Thyroid gland (tissue), 4 donors: ENCODE data around the gene IGDCC3. TPM values are rescaled to one million over a fixed set of nuclear protein-coding genes. Genes with fewer than 3 reads are reported as not detected.
"Not testable (repeated sequence)": the region's sequence is repeated elsewhere in the genome, so short reads cannot be mapped to it uniquely, and the experiment has no call there.

Experiments used
- DNase-seq, 2 donors: peaks; one replicate each; pipeline ENCODE4 v3.0.0-alpha.2; 2019
- H3K27ac ChIP-seq, 3 donors: fragments of 200-600 bp; sonication (generic); 1 replicate in 2 of 3; 2 replicates in 1 of 3; pipeline ENCODE4 v1.5.1; 2016 to 2019; ENCODE audit warnings: mild to moderate bottlenecking in 1 of 3, moderate library complexity in 1 of 3
- H3K27me3 ChIP-seq: fragments of 200-600 bp; sonication (generic); one replicate; pipeline ENCODE4 v1.5.1; 2019
- H3K36me3 ChIP-seq, 2 donors: fragments of 200-600 bp; sonication (generic); one replicate each; pipeline ENCODE4 v1.5.1; 2016 to 2019
- H3K4me1 ChIP-seq, 2 donors: fragments of 200-600 bp; sonication (generic); one replicate each; pipeline ENCODE4 v1.5.1; 2017 to 2019
- H3K4me3 ChIP-seq, 3 donors: fragments of 200-600 bp; sonication (generic); replicated peaks in 1 of 3; 1 replicate in 2 of 3; 2 replicates in 1 of 3; pipeline ENCODE4 v1.5.1; 2016; ENCODE audit warnings: mild to moderate bottlenecking in 1 of 3
- H3K9me3 ChIP-seq: fragments of 200-600 bp; sonication (generic); one replicate; pipeline ENCODE4 v1.5.1; 2017
- CTCF ChIP-seq, 6 experiments: fragments of 200-600 bp in 3 of 6; fragments of 450-650 bp in 3 of 6; sonication (generic) in 3 of 6; IDR thresholded peaks; one replicate each; pipeline ENCODE4 v1.5.1; 2016 to 2019; ENCODE audit warnings: antibody characterized with exemption in 6 of 6, mild to moderate bottlenecking in 2 of 6, inconsistent platforms in 1 of 6, moderate library complexity in 1 of 6
- POLR2A ChIP-seq, 2 donors: fragments of 450-650 bp; IDR thresholded peaks; one replicate each; pipeline ENCODE4 v1.6.1; 2017; ENCODE audit warnings: antibody characterized with exemption in 2 of 2, mild to moderate bottlenecking in 2 of 2, moderate library complexity in 1 of 2
- WGBS, 2 donors: methylation state at CpG; one replicate each; pipeline ENCODE4 v1.1.5; 2017; 5-methylcytosine and 5-hydroxymethylcytosine counted together
- intact Hi-C: fragments of 100-400 bp; cut with DNase I; formaldehyde crosslinking; loops from one replicate; pipeline ENCODE4 v1.15.1; 2023
- total RNA-seq, 4 donors: library from RNA; depleted of rRNA; stranded (reverse); fragments of >200 nt; gene quantifications; one replicate each; pipeline ENCODE4 v1.2.3, GENCODE V29; 2016

Gene IGDCC3
- total RNA-seq, 4 donors from 2014 or later, result 0.22 to 1.5 (median 0.61) TPM

DNA sequence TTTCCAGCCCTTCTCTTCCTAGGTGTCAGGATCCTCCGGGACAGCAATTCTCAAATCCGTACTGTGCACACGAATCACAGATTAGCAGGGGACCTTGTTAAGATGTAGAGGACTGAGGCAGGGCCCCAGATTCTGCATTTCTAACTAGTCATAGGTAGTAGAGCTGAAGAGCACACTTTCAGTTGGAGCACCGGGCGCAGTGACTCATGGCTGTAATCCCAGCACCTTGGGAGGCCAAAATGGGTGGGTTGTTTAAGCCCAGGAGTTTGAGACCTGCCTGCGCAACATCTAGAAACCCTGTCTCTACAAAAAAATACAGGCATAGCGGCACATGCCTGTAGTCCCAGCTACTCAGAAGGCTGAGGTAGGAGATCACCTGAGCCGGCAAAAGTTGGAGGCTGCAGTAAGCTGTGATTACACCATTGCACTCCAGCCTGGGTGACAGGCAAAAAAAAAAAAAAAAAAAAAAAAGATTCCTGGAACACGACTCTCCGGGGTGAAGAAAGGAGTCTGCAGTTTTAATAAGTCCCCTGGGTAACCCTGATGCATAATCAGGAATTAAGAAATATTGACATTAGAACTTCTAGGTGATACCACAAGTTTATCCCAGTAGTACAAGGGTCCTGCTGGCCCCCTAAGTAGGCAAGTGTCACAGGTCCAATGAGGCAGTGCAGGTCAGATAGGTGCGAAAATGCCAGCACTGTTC lies 21.4 kb upstream of the IGDCC3 start:
- TF ChIP-seq POLR2A (IDR thresholded peaks at IDR 0.05) (no peak), CTCF (IDR thresholded peaks at IDR 0.05) (no peak)
- Histone ChIP-seq H3K9me3 (no peaks in the 10 kb centered on the region), H3K27me3 (no peaks in the 10 kb centered on the region), H3K4me3 (no peak overlapping the region), H3K36me3 (no peaks in the 10 kb centered on the region), H3K27ac (no peak overlapping the region), H3K4me1 (peaks cover 11 to 16% of the 10 kb centered on the region in 2 donors)
- 85 to 94% methylated on average over 11 of the region's 11 CpGs for WGBS, 2 donors
- intact Hi-C loops, result no loop called here
- DNase-seq, result no peak

GRCh38 chr15:65398486-65398885 lies 20.7 kb upstream of the IGDCC3 start:
- H3K4me1 ChIP-seq, result peaks cover 11 to 16% of the 10 kb centered on the region in 2 donors
- H3K27ac ChIP-seq, DNase-seq, H3K27me3 ChIP-seq, H3K4me3 ChIP-seq, intact Hi-C loops, H3K9me3 ChIP-seq, H3K36me3 ChIP-seq: not testable (repeated sequence)
- WGBS, 2 donors, result 92% methylated on average over 16 of the region's 16 CpGs

- H3K4me1 ChIP-seq, result peaks cover 11 to 15% of the 10 kb centered on the region in 2 donors
- H3K9me3 ChIP-seq, result no peaks in the 10 kb centered on the region
- WGBS, 2 donors, result 62 to 64% methylated on average over 10 of the region's 10 CpGs
- no peaks in the 10 kb centered on the region for H3K36me3 ChIP-seq
- H3K27ac ChIP-seq, result no peak overlapping the region
- no peak for TF ChIP-seq POLR2A (IDR thresholded peaks at IDR 0.05)
- TF ChIP-seq CTCF (IDR thresholded peaks at IDR 0.05), result no peak
- no peak for DNase-seq
- H3K4me3 ChIP-seq, result no peak overlapping the region
- intact Hi-C loops, result no loop called here
- no peaks in the 10 kb centered on the region for H3K27me3 ChIP-seq
Observed at GRCh38 chr15:65396965-65397317, 19.1 kb upstream of the IGDCC3 start.

DNA sequence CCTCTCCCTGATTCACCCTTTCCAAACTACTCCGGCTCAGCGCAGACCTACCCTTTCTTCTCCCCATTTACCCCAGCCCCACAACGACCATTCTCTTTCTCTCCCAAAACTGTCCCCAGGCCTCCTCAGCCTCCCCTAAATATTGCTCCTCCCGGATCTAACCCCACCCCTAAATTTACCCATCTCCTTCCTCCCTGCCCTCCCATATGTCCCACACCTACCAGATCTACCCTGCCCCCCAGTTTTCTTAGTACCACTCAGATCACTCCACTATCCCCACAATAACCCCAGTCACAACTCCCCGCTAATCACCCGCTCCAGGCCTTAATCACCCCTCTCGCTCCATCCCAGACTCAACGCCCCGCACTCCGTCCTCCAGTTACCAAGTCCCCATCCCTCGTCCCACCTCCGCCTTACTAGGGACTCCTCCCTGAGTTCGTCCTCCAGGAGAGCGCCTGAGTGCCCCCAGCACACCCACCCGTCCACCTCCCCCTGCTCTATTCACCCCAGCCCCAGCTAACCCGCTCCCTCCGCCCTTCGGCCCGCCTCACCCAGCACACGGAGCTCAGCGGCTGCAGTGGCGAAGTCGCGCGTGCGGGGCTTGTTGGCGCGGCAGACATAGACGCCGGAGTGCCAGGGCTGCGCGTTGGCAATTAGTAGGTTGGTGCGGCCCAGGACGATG lies 18.6 kb upstream of the IGDCC3 start:
- 41 to 65% methylated on average over 34 of the region's 34 CpGs for WGBS, 2 donors
- intact Hi-C loops, result no loop called here
- no peak overlapping the region for H3K27ac ChIP-seq
- H3K4me3 ChIP-seq, result no peak overlapping the region
- DNase-seq, result no peak
- H3K4me1 ChIP-seq, result peaks cover 7 to 10% of the 10 kb centered on the region in 2 donors
- no peaks in the 10 kb centered on the region for H3K27me3 ChIP-seq
- no peaks in the 10 kb centered on the region for H3K36me3 ChIP-seq
- TF ChIP-seq POLR2A (IDR thresholded peaks at IDR 0.05), result no peak
- no peak for TF ChIP-seq CTCF (IDR thresholded peaks at IDR 0.05)
- no peaks in the 10 kb centered on the region for H3K9me3 ChIP-seq

DNA sequence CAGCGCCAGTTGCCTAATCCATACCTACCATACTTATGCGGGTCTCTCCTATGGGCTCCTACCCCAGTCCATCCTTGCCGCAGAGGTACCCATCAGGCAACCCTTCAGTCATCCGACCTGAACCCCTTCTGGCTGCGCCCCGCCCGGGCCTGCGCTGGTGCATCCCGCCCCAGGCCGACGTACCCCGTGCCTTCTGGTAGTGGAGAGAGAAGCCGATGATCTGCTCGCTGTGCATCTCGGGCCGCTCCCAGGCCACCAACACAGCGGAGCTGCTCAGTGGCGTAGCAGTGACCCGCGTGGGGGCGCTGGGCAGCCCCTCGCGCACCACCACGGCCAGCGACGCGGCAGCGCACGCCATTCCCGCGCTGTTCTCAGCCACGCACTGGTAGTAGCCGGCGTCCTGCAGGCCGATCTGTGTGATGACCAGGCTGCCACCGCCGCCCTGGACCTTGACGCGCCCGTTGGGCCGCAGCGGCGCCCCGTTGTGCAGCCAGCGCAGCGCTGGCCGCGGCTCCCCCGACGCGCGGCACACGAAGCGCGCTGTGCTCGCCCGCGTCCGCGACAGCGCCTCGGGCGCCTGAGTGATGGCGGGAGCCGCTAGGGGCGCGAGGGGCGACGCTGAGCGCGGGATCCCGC lies 17.9 kb upstream of the IGDCC3 start:
- Histone ChIP-seq H3K27ac (no peak overlapping the region), H3K27me3 (no peaks in the 10 kb centered on the region), H3K36me3 (no peaks in the 10 kb centered on the region), H3K9me3 (no peaks in the 10 kb centered on the region), H3K4me3 (no peak overlapping the region), H3K4me1 (peaks cover 0 to 3% of the 10 kb centered on the region in 2 donors)
- WGBS, 2 donors, result 32% methylated on average over 29 of the region's 72 CpGs; no CpG with 5 or more reads in 1 of the 2 donors
- no peak for DNase-seq
- intact Hi-C loops, result no loop called here
- TF ChIP-seq CTCF (IDR thresholded peaks at IDR 0.05), result no peak
- TF ChIP-seq POLR2A (IDR thresholded peaks at IDR 0.05), result no peak
